NOMO-1 (cell line): ENCODE results near the gene OR56A5.

Experiments
- DNase-seq, 2 experiments: peaks; one replicate each; lab custom pipeline; 2025; ENCODE audit not compliant: unreplicated experiment in 2 of 2; lab: John Stamatoyannopoulos, UW

The OR56A5 gene

DNA sequence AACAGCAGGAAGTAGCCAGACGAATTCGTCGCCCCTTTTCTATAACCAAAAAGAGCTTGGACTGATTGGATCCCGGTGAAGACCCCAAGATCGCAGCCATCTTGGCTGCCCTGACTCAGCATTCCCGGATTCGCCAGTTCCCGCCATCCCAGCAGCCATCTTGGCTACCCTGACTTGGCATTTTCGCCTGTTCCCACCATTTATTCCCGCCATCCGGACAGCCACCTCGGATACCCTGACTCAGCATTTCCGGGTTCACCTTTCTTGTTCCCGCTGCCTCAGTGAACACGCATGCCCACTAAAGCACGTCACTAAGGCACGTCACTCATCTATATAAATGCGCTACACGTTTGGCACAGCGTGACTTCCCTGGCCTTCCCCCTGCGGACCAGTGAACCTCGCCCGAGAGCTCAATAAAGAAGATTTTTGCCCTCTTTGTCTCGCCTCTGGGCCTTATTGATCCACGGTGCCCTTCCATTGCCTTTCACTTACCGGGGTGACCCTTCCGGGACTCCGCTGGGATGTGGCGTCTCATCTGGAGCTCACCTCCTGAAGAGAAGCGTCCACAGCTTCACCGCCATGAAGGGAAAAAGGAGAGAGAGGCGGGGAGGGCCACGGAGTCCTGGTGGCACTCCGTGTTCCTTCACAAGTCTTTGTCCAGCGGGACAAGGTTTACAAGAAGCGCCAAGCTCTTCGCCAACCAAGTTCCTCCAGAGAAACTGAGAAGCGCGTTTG, 30.3 kb downstream of the OR56A5 start:
- no peak for DNase-seq

DNA sequence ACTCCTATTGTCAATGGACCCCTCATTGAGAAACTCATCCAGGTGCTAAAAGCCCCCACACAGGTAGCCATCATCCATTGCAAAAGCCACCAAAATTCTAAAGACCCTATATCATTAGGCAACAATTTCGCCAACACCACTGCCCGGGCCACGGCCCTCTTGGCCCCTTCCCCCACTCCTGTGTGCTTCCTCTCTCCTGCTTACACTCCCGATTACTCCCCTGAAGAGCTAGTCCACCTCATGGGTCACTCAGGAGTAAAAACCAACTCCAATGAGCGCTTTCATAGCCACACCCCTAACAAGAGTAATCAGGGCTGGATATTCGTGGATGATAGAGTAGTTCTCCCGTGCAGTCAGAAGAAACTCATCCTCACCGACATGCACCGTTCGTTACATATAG, 35.2 kb downstream of the OR56A5 start:
- DNase-seq = no peak

DNA sequence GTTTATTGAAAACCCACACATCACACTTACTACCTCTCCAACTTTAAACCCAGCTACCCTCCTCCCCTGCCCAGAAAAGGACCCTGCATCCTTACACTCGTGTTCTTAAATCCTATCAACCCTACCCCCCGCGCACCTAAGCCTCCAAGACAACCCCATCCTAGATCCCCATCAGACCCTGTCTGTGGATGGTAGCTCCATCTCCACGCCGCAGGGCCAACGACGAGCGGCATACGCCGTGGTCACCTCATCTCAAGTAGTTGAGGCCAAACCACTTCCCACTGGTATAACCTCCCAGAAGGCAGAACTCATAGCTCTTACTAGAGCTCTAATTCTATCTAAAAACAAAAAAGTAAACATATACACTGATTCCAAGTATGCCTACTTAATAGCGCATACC, 35.6 kb downstream of the OR56A5 start:
- DNase-seq = no peak

DNA sequence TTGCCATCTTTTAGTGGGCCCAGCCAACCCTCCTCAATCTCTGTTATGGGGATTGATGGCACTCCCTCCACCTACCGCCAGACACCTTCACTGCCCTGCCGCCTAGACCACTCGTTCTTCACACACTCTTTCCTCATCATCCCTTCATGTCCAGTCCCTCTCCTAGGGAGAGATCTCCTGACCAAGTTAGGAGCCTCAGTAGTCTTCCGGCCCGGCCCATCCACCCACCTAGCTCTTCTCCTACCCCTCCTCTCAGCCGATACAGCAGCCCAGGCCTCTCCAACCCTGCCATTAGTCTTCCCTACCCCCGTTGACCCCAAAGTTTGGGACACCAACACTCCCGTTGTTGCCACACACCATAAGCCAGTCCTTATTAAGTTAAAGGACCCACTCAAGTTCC, 37.2 kb downstream of the OR56A5 start:
- no peak for DNase-seq

DNA sequence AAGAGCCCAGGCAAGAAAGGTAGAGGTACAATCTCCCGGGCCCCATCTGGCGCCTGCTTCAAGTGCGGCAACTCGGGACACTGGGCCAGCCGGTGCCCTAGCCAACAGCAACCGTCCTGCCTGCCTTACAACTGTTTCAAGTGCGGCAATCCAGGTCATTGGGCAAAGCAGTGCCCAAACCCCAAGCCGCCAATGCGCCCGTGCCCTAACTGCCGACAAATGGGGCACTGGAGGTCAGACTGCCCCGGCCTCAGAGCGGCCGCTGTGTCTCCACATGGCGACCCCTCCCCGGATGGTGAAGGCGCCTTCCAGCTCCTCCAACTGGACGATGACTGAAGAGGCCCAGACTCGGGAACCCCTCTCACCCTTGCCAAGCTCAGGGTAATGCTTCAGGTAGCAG, 37.7 kb downstream of the OR56A5 start:
- no peak for DNase-seq

DNA sequence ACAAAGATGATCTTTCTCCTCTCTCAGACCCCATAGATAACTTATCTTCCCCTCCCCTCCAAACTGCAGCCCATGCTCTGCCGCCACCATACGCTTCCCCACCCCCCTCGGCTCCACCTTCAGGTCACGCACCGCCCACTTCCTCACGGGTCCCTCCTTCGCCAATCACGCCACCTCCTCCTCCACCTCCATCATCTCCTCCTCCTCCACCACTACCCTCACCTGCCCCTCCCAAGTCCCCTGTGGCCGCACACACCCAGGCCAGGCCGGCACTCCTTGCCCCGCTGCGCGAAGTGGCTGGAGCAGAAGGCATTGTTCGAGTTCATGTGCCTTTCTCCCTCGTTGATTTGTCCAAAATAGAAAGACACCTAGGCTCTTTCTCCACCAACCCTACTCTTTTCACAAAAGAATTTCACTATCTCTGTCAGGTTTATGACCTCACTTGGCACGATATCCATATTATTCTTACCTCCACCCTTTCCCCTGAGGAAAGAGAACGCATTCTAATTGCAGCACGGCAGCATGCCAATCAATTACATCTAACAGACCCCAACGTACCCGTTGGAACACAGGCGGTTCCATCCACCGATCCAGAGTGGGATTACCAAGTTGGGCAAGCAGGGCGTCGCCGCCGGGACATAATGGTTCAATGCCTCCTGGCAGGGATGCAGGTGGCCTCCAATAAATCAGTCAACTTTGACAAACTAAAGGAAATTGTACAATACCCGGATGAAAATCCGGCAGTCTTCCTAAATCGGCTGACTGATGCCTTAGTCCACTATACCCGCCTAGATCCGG, 38.5 kb downstream of the OR56A5 start:
- DNase-seq = no peak

DNA sequence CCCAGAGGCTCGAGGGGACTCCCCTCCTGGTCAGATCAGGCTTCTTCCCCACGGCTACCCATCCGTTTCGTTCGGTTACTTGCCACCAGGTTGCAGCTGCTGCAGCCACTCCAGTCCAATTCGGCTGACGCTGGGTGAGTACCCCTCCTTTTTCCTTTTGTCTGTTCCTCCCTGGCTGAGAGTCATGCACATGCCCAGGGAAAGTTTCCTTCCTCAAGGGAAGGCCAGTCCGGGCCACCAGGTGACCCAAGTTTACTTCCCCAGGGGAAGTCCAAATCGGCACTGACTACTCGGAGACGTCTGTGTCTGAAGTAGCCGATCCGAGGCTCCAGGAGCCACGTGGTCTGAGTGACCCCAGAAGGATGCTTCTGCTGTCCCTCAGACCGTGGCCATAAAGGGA, 39.5 kb downstream of the OR56A5 start:
- DNase-seq = no peak

DNA sequence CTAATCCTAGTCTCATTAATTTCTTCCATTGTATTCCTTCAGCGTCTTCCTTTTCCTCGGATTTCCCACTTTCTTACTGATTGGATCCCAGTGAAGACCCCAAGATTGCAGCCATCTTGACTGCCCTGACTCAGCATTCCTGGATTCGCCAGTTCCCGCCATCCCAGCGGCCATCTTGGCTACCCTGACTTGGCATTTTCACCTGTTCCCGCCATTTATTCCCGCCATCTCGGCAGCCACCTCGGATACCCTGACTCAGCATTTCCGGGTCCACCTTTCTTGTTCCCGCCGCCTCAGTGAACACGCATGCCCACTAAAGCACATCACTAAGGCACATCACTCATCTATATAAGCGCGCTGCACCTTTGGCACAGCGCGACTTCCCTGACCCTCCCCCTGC, 40.0 kb downstream of the OR56A5 start:
- no peak for DNase-seq

DNA sequence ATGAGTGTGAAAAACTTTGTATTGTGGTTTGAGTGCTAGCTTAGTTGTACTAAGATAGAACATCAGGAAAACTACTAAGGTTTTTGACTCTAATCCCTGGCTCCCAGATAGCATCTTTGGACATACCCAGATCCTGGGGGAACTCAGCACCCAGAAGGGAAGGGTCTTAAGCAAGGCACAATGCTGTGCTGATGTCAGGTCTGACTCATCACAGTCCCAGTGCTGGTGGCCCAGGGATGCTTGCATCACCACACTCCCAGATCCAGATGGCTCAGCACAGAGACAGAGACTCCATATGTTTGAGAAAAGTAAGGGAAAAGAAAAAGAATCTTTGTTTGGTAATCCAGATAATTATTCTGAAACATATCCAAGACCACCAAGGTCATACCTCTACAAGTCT, 44.5 kb downstream of the OR56A5 start:
- no peak for DNase-seq

DNA sequence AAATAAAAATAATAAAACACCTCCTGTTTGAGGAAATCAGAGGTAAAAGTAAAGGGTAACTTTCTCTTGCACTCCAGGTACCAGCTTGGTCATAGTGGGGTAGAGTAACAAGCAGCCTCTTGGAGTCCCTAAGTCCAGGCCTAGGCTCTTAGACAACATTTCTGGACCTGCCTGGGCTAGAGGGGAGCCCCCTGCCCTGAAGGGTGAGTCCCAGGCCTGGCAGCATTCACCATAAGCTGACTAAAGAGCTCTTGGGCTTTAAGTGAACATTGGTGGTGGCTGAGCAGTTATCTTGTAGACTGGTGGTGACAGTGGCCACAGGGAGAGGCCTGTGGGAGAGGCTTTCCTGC, 44.9 kb downstream of the OR56A5 start:
- DNase-seq = no peak

DNA sequence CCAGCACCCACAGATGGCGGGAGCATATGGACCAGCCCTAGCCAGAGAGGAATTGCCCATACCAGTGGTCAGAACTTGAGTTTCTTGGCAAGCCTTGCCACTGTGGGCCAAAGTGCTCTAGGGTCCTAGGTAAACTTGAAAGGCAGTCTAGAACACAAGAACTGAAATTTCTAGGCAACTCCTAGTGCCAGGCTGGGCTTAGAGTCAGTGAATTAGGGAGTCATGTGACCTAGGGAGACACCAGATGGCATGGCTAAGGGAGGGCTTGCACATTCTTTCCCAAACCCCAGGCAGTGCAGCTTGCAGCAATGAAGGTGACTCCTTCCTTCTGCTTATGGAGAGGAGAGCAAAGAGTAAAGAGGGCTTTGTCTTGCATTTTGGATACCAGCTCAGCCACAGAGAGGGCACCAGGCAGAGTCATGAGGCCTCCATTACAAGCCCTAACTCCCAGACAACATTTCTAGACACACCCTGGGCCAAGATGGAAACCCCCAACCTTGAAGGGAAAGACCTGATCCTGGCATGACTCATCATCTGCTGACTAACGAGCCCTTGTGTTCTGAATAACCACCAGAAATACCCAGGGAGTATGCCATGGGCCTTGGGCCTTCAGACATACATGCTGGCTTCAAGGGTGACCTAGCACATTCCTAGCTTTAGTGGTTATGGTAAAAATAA, 45.4 kb downstream of the OR56A5 start:
- DNase-seq = no peak
